Stimulated activated CD4-positive, alpha-beta T cell treated with anti-CD3 and anti-CD28 coated beads, Interleukin-1b, Interleukin-23, amount 100 ng/mL, for 48 hours (primary cell): ENCODE data around the gene IGDCC3.

ENCODE experiments used
- DNase-seq: peaks from one replicate; pipeline ENCODE4 v3.0.0-alpha.2; 2020

Gene IGDCC3

GRCh38 chr15:65377976-65378366 lies at the start of gene IGDCC3:
Gene IGDCC3 (minus strand): TSS chr15:65378002. CDS start chr15:65377788, 214 bp downstream.
- DNase-seq: no peak

- DNase-seq: no peak
Observed at GRCh38 chr15:65426216-65426853, 48.5 kb upstream of the IGDCC3 start.

GRCh38 chr15:65424683-65425082 lies 46.9 kb upstream of the IGDCC3 start:
- DNase-seq: no peak

- no peak for DNase-seq
Observed at GRCh38 chr15:65423976-65424679, 46.3 kb upstream of the IGDCC3 start.

- DNase-seq: no peak
Observed at GRCh38 chr15:65423150-65423975, 45.6 kb upstream of the IGDCC3 start.

GRCh38 chr15:65421360-65422215 lies 43.8 kb upstream of the IGDCC3 start:
- no peak for DNase-seq

GRCh38 chr15:65420975-65421359 lies 43.2 kb upstream of the IGDCC3 start:
- no peak for DNase-seq

GRCh38 chr15:65418596-65418995 lies 40.8 kb upstream of the IGDCC3 start:
- DNase-seq: no peak

GRCh38 chr15:65416845-65417416 lies 39.1 kb upstream of the IGDCC3 start:
- no peak for DNase-seq

GRCh38 chr15:65414841-65415621 lies 37.2 kb upstream of the IGDCC3 start:
- no peak for DNase-seq

GRCh38 chr15:65413760-65414144 lies 36.0 kb upstream of the IGDCC3 start:
- DNase-seq: no peak

GRCh38 chr15:65413051-65413759 lies 35.4 kb upstream of the IGDCC3 start:
- no peak for DNase-seq

GRCh38 chr15:65412556-65412955 lies 34.8 kb upstream of the IGDCC3 start:
- DNase-seq: no peak

- no peak for DNase-seq
Observed at GRCh38 chr15:65411465-65412071, 33.8 kb upstream of the IGDCC3 start.

GRCh38 chr15:65410972-65411371 lies 33.2 kb upstream of the IGDCC3 start:
- no peak for DNase-seq

- DNase-seq: no peak
Observed at GRCh38 chr15:65410036-65410435, 32.2 kb upstream of the IGDCC3 start.

- no peak for DNase-seq
Observed at GRCh38 chr15:65409036-65409631, 31.3 kb upstream of the IGDCC3 start.

GRCh38 chr15:65408324-65409035 lies 30.7 kb upstream of the IGDCC3 start:
- no peak for DNase-seq

- DNase-seq: no peak
Observed at GRCh38 chr15:65406424-65407000, 28.7 kb upstream of the IGDCC3 start.
